GM20000 (cell line): ENCODE data around the gene CLPTM1L.

Experiments used
- DNase-seq: peaks from one replicate; pipeline ENCODE4 v3.0.0; 2012; ENCODE audit warnings: low spot score
- TF ChIP-seq, protein P1 (sequence below): IDR thresholded peaks from 2 replicates; pipeline ENCODE4 v1.5.1; 2012; ENCODE audit warnings: mild to moderate bottlenecking, control low read depth; ENCODE audit errors: extremely low read depth, missing control alignments

CLPTM1L gene

DNA sequence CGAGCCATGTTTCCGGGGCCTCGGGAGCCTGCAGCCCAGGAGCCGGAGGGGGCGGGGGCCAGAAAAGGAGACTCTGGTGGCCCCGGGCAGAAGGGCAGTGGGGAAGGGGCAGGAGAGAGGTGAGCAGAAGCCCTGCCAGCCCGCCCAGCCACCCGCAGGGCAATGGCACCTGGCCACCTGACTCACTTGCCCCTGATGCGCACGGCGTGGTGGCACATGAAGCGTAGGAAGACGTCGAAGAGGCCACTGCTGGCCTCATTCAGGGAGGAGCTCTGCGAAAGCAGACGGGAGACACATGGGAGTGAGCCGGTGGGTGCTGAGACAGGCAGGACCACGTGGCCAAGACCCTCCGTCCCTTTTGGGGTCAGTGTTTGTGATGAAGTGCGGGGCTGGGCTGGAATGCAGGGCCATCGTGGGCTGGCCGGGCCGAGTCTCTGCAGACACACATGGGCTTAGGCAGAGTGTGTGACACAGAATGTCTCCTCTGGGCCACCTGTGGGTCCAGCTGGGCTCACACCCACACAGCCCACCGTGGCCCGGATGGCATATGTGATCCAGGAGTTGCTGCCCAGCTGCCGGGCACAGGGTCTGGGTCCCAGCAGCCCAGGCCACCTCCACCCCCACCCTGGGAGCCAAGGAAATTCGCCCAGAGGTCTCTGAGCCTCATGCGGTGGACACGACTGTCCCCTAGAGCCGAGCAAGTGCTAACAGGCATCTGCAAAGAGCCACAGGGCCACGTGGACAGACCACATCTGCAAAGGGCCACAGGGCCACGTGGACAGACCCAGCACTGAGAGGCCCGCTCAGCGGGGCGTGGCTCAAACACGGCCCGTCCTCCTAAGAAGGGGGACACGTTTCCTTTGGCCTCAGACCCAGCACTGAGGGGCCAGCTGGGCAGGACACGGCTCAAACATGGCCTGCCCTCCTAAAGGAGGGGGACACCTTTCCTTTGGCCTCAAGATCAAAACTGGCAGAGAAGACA is 73.7 kb downstream of the CLPTM1L start:
- DNase-seq = no peak
- TF ChIP-seq, protein P1, sequence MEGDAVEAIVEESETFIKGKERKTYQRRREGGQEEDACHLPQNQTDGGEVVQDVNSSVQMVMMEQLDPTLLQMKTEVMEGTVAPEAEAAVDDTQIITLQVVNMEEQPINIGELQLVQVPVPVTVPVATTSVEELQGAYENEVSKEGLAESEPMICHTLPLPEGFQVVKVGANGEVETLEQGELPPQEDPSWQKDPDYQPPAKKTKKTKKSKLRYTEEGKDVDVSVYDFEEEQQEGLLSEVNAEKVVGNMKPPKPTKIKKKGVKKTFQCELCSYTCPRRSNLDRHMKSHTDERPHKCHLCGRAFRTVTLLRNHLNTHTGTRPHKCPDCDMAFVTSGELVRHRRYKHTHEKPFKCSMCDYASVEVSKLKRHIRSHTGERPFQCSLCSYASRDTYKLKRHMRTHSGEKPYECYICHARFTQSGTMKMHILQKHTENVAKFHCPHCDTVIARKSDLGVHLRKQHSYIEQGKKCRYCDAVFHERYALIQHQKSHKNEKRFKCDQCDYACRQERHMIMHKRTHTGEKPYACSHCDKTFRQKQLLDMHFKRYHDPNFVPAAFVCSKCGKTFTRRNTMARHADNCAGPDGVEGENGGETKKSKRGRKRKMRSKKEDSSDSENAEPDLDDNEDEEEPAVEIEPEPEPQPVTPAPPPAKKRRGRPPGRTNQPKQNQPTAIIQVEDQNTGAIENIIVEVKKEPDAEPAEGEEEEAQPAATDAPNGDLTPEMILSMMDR = no peak

DNA sequence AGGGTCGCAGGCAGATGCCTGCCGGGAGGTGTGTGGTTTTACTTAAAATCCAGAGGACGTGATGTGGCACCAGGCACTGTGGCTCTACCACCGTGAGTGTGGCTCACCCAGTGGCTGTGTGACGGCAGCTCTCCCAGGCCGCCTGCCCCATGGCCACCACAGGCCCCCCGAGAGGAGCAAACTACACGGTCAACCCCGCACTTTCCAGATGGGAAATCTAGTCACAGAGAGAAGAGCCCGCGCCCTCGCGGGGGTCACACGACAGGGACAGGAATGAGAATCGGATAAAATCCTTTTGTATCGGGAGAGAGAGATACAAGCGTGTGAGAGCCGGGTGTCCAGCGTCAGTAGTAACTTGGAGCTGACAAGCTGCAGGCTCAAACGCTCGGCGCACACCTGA is 74.5 kb downstream of the CLPTM1L start:
- no peak for DNase-seq

DNA sequence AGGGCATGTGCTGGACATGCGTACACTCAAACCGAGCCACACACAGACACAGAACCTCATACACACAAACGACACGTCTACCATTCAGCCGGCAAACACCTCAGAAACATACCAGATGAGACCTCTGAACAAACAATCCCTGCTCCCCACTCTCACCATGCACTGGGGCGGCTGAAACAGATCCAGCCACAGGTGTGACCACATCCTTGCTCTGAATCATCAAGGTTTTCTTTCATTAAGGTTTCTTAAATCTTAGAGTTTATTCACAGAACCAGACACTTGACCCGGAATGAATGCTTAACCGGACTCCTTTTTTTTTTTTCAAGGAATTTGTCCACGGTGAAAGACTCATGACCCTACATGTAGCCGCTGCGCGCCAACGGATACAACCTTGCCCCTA is 76.2 kb downstream of the CLPTM1L start:
- no peak for DNase-seq
- TF ChIP-seq, protein P1 = no peak

More for the DNA sequence above, 74.5 kb downstream of the CLPTM1L start:
- TF ChIP-seq, protein P1 = no peak

GRCh38 chr5:1268056-1268455 is 76.8 kb downstream of the CLPTM1L start:
- TF ChIP-seq, protein P1 = no peak
- DNase-seq = no peak
